H9 (cell line): ENCODE measurements around the gene DNAJC22. TPM values are rescaled to one million over a fixed set of nuclear protein-coding genes. Genes with fewer than 3 reads are reported as not detected.

ENCODE experiments used
- DNase-seq: peaks from one replicate; pipeline ENCODE4 v3.0.0-alpha.2; 2017
- H2AFZ ChIP-seq: one replicate; pipeline ENCODE4 v1.6.1; 2013; ENCODE audit warnings: mild to moderate bottlenecking, low read length, control low read depth, moderate library complexity
- H2AK5ac ChIP-seq: 2 replicates; pipeline ENCODE4 v1.6.1; 2013; ENCODE audit warnings: low read length, control low read depth, mixed read lengths; ENCODE audit not compliant: insufficient read length
- H2BK120ac ChIP-seq: one replicate; pipeline ENCODE4 v1.6.1; 2013; ENCODE audit warnings: low read depth, mild to moderate bottlenecking, low read length, control low read depth, inconsistent platforms; ENCODE audit not compliant: poor library complexity, severe bottlenecking
- H2BK12ac ChIP-seq: 2 replicates; pipeline ENCODE4 v1.6.1; 2013; ENCODE audit warnings: low read length, control low read depth, mixed read lengths, low read depth; ENCODE audit not compliant: insufficient read length
- H2BK15ac ChIP-seq: 2 replicates; pipeline ENCODE4 v1.6.1; 2013; ENCODE audit warnings: low read depth, low read length, control low read depth
- H2BK20ac ChIP-seq: one replicate; pipeline ENCODE4 v1.6.1; 2013; ENCODE audit warnings: low read depth, mild to moderate bottlenecking, low read length, control low read depth, inconsistent platforms; ENCODE audit not compliant: poor library complexity, severe bottlenecking
- H2BK5ac ChIP-seq: 2 replicates; pipeline ENCODE4 v1.6.1; 2013; ENCODE audit warnings: low read length, control low read depth, mixed read lengths; ENCODE audit not compliant: insufficient read length
- H3K14ac ChIP-seq: 2 replicates; pipeline ENCODE4 v1.6.1; 2013; ENCODE audit warnings: low read length, control low read depth; ENCODE audit not compliant: insufficient read depth
- H3K18ac ChIP-seq: 2 replicates; pipeline ENCODE4 v1.6.1; 2013; ENCODE audit warnings: low read depth, mild to moderate bottlenecking, mixed read lengths, low read length, control low read depth; ENCODE audit not compliant: insufficient read length
- H3K23ac ChIP-seq: 2 replicates; pipeline ENCODE4 v1.6.1; 2013; ENCODE audit warnings: low read length, control low read depth, mixed read lengths, low read depth; ENCODE audit not compliant: insufficient read length
- H3K23me2 ChIP-seq: 2 replicates; pipeline ENCODE4 v1.6.1; 2013; ENCODE audit warnings: low read depth, mild to moderate bottlenecking, mixed read lengths, low read length, control low read depth; ENCODE audit not compliant: insufficient read length, poor library complexity, severe bottlenecking
- H3K27ac ChIP-seq: 2 replicates; pipeline ENCODE4 v1.5.1; 2013; ENCODE audit warnings: low read length, control low read depth, mixed read lengths, low read depth; ENCODE audit not compliant: insufficient read length
- H3K27me3 ChIP-seq: 2 replicates; pipeline ENCODE4 v1.6.1; 2013; ENCODE audit warnings: low read length, control low read depth, inconsistent platforms; ENCODE audit not compliant: insufficient read depth
- H3K4ac ChIP-seq: 2 replicates; pipeline ENCODE4 v1.6.1; 2013; ENCODE audit warnings: low read depth, mild to moderate bottlenecking, control low read depth, inconsistent platforms, low read length, moderate library complexity
- H3K4me1 ChIP-seq: 2 replicates; pipeline ENCODE4 v1.6.1; 2013; ENCODE audit warnings: low read length, control low read depth, inconsistent platforms; ENCODE audit not compliant: insufficient read depth
- H3K4me2 ChIP-seq: 2 replicates; pipeline ENCODE4 v1.6.1; 2013; ENCODE audit warnings: low read length, control low read depth, mixed read lengths; ENCODE audit not compliant: insufficient read length, insufficient read depth
- H3K56ac ChIP-seq: 2 replicates; pipeline ENCODE4 v1.6.1; 2013; ENCODE audit warnings: low read depth, mild to moderate bottlenecking, mixed read lengths, low read length, control low read depth; ENCODE audit not compliant: insufficient read length
- H3K79me1 ChIP-seq: 2 replicates; pipeline ENCODE4 v1.6.1; 2013; ENCODE audit warnings: low read depth, mild to moderate bottlenecking, moderate library complexity, low read length, control low read depth, inconsistent platforms; ENCODE audit not compliant: insufficient read depth, poor library complexity, severe bottlenecking
- H3K79me2 ChIP-seq: 2 replicates; pipeline ENCODE4 v1.6.1; 2013; ENCODE audit warnings: low read length, control low read depth, inconsistent platforms; ENCODE audit not compliant: insufficient read depth
- H3K9ac ChIP-seq: 2 replicates; pipeline ENCODE4 v1.6.1; 2013; ENCODE audit warnings: low read length, control low read depth, mixed read lengths; ENCODE audit not compliant: insufficient read length; ENCODE audit errors: extremely low read depth
- H3K9me3 ChIP-seq: one replicate; pipeline ENCODE4 v1.6.1; 2013; ENCODE audit warnings: low read depth, low read length, inconsistent platforms; ENCODE audit not compliant: control insufficient read depth
- H3T11ph ChIP-seq: one replicate; pipeline ENCODE4 v1.6.1; 2013; ENCODE audit warnings: mild to moderate bottlenecking, low read length, control low read depth, inconsistent platforms
- H4K20me1 ChIP-seq: one replicate; pipeline ENCODE4 v1.6.1; 2013; ENCODE audit not compliant: control insufficient read depth, insufficient read length, insufficient read depth
- H4K5ac ChIP-seq: 2 replicates; pipeline ENCODE4 v1.6.1; 2013; ENCODE audit warnings: low read depth, mild to moderate bottlenecking, mixed read lengths, low read length, control low read depth; ENCODE audit not compliant: insufficient read length
- H4K8ac ChIP-seq: replicated peaks from 2 replicates; pipeline ENCODE4 v1.6.1; 2013; ENCODE audit warnings: low read length, control low read depth, mixed read lengths, low read depth; ENCODE audit not compliant: insufficient read length
- H4K91ac ChIP-seq: 2 replicates; pipeline ENCODE4 v1.6.1; 2013; ENCODE audit warnings: low read depth, mild to moderate bottlenecking, moderate library complexity, mixed read lengths, low read length, control low read depth; ENCODE audit not compliant: insufficient read length
- H3K27ac Mint-ChIP-seq, 3 experiments: 2 replicates in 2 of 3; 3 replicates in 1 of 3; pipeline ENCODE4 v1.8.0; 2020 to 2021; ENCODE audit warnings: mixed read lengths in 3 of 3, mild to moderate bottlenecking in 1 of 3, moderate library complexity in 1 of 3
- H3K27me3 Mint-ChIP-seq: 2 replicates; pipeline ENCODE4 v1.8.0; 2021; ENCODE audit warnings: low read depth, mild to moderate bottlenecking, moderate library complexity, mixed read lengths
- H3K36me3 Mint-ChIP-seq, 3 experiments: 2 replicates in 2 of 3; 3 replicates in 1 of 3; pipeline ENCODE4 v1.8.0; 2020 to 2021; ENCODE audit warnings: low read depth in 3 of 3, mixed read lengths in 3 of 3; ENCODE audit not compliant: insufficient read depth in 1 of 3
- H3K4me1 Mint-ChIP-seq, 2 experiments: 2 replicates each; pipeline ENCODE4 v1.8.0; 2020; ENCODE audit warnings: mixed read lengths in 2 of 2
- H3K4me3 Mint-ChIP-seq, 2 experiments: 2 replicates in 1 of 2; 3 replicates in 1 of 2; pipeline ENCODE4 v1.8.0; 2020 to 2021; ENCODE audit warnings: mild to moderate bottlenecking in 2 of 2, mixed read lengths in 2 of 2, moderate library complexity in 1 of 2
- H3K9me3 Mint-ChIP-seq, 2 experiments: 2 replicates in 1 of 2; 3 replicates in 1 of 2; pipeline ENCODE4 v1.8.0; 2020; ENCODE audit warnings: mild to moderate bottlenecking in 2 of 2, mixed read lengths in 2 of 2, moderate library complexity in 1 of 2
- WGBS: extraction: QIAGEN DNeasy Blood & Tissue Kit; methylation state at CpG from one replicate; pipeline ENCODE4 v1.1.7; 2013; ENCODE audit warnings: missing lambda C conversion rate, low lambda C conversion rate, mixed read lengths; ENCODE audit not compliant: insufficient read length; ENCODE audit errors: extremely low coverage; 5-methylcytosine and 5-hydroxymethylcytosine counted together
- total RNA-seq: library from RNA; stranded (reverse); gene quantifications from 2 replicates; pipeline ENCODE4 v1.2.1, GENCODE V29; 2021
- TF ChIP-seq, protein P1 (sequence below): fragments of 200-600 bp; sonication (generic); conservative IDR thresholded peaks from 3 replicates; pipeline ENCODE4 v1.8.0; 2021; ENCODE audit warnings: antibody characterized with exemption, mild to moderate bottlenecking

The DNAJC22 gene
- total RNA-seq, 1 experiment from 2014 or later, result 3.2 TPM

- H4K8ac ChIP-seq, result no peak overlapping the region
- no peak overlapping the region for H2BK5ac ChIP-seq
- H2AK5ac ChIP-seq, result no peak overlapping the region
- H3K27ac Mint-ChIP-seq, result no peak overlapping the region
- TF ChIP-seq, protein P1, sequence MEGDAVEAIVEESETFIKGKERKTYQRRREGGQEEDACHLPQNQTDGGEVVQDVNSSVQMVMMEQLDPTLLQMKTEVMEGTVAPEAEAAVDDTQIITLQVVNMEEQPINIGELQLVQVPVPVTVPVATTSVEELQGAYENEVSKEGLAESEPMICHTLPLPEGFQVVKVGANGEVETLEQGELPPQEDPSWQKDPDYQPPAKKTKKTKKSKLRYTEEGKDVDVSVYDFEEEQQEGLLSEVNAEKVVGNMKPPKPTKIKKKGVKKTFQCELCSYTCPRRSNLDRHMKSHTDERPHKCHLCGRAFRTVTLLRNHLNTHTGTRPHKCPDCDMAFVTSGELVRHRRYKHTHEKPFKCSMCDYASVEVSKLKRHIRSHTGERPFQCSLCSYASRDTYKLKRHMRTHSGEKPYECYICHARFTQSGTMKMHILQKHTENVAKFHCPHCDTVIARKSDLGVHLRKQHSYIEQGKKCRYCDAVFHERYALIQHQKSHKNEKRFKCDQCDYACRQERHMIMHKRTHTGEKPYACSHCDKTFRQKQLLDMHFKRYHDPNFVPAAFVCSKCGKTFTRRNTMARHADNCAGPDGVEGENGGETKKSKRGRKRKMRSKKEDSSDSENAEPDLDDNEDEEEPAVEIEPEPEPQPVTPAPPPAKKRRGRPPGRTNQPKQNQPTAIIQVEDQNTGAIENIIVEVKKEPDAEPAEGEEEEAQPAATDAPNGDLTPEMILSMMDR, result no peak
- peaks cover 18 to 28% of the 10 kb centered on the region in 2 experiments for H3K4me1 Mint-ChIP-seq
- H4K91ac ChIP-seq, result no peak overlapping the region
- H3K4me1 ChIP-seq, result no peaks in the 10 kb centered on the region; the same call in 1 of the 2 replicates
- H3K4me3 Mint-ChIP-seq, result no peak overlapping the region
- no peak overlapping the region for H3K27ac ChIP-seq
- H3K79me1 ChIP-seq, result peaks cover 2% of the 10 kb centered on the region
- H3K4me2 ChIP-seq, result no peak overlapping the region
- H3K23ac ChIP-seq, result no peak overlapping the region
- H2BK120ac ChIP-seq, result no peak overlapping the region
- H2BK12ac ChIP-seq, result no peak overlapping the region
- peaks cover 0 to 6% (median 5%) of the 10 kb centered on the region in 3 experiments; a peak in 3 of 7 replicates for H3K36me3 Mint-ChIP-seq
- H3K27me3 ChIP-seq, result no peaks in the 10 kb centered on the region
- no peak overlapping the region for H4K5ac ChIP-seq
- no peak overlapping the region for H3K18ac ChIP-seq
- no peak overlapping the region for H3K14ac ChIP-seq
- H3T11ph ChIP-seq, result no peak overlapping the region
- H3K27me3 Mint-ChIP-seq, result peaks cover 2% of the 10 kb centered on the region
- H3K9ac ChIP-seq, result no peak overlapping the region
- no peak overlapping the region for H2BK20ac ChIP-seq
- no peaks in the 10 kb centered on the region for H3K9me3 Mint-ChIP-seq
- H2BK15ac ChIP-seq, result no peak overlapping the region
- no peak overlapping the region for H3K56ac ChIP-seq
- H3K79me2 ChIP-seq, result peaks cover 7% of the 10 kb centered on the region; the same call in 1 of the 2 replicates
- H3K23me2 ChIP-seq, result peaks cover 4% of the 10 kb centered on the region
- DNase-seq, result no peak
- no peak overlapping the region for H2AFZ ChIP-seq
- H3K4ac ChIP-seq, result no peak overlapping the region
- H4K20me1 ChIP-seq, result no peaks in the 10 kb centered on the region
- H3K9me3 ChIP-seq, result no peaks in the 10 kb centered on the region
- no CpG with 5 or more reads among the region's 6 CpGs for WGBS
These were observed 23.9 kb downstream of the DNAJC22 start for GRCh38 chr12:49370539-49370938.
